Gastrocnemius medialis (tissue), 4 donors: ENCODE results near the gene KLK6. TPM values are rescaled to one million over a fixed set of nuclear protein-coding genes. Genes with fewer than 3 reads are reported as not detected.

Source experiments
- ATAC-seq, 2 donors: fragments of 150-250 bp; one replicate each; pipeline ENCODE4 v1.9.1; 2016
- DNase-seq, 2 donors: peaks; one replicate each; pipeline ENCODE4 v3.0.0-alpha.2; 2019
- H3K27ac ChIP-seq, 4 donors: fragments of 200-600 bp; sonication (generic); 1 replicate in 1 of 4; 2 replicates in 3 of 4; pipeline ENCODE4 v1.5.1; 2016 to 2018; ENCODE audit warnings: mild to moderate bottlenecking in 2 of 4, moderate library complexity in 1 of 4
- H3K27me3 ChIP-seq, 3 donors: fragments of 200-600 bp; sonication (generic) in 2 of 3; 1 replicate in 1 of 3; 2 replicates in 2 of 3; pipeline versions ENCODE4 v1.5.1 to v1.6.0; 2016 to 2019; ENCODE audit warnings: mild to moderate bottlenecking in 1 of 3, moderate library complexity in 1 of 3
- H3K36me3 ChIP-seq, 2 donors: fragments of 200-600 bp; sonication (generic) in 1 of 2; one replicate each; pipeline ENCODE4 v1.5.1; 2017 to 2018
- H3K4me1 ChIP-seq, 2 donors: fragments of 200-600 bp; sonication (generic) in 1 of 2; one replicate each; pipeline ENCODE4 v1.5.1; 2016 to 2017; ENCODE audit warnings: mild to moderate bottlenecking in 2 of 2
- H3K4me3 ChIP-seq, 4 donors: fragments of 200-600 bp; sonication (generic) in 3 of 4; 1 replicate in 1 of 4; 2 replicates in 3 of 4; pipeline ENCODE4 v1.5.1; 2016 to 2019; ENCODE audit warnings: mild to moderate bottlenecking in 2 of 4
- H3K9me3 ChIP-seq, 3 donors: fragments of 200-600 bp; sonication (generic) in 2 of 3; 1 replicate in 1 of 3; 2 replicates in 2 of 3; pipeline ENCODE4 v1.5.1; 2016 to 2019
- POLR2A ChIP-seq, 2 donors: fragments of 450-650 bp; IDR thresholded peaks; one replicate each; pipeline ENCODE4 v1.6.1; 2017; ENCODE audit warnings: antibody characterized with exemption in 2 of 2, mild to moderate bottlenecking in 2 of 2, moderate library complexity in 2 of 2
- in situ Hi-C, 4 donors: fragments of 200-750 bp; cut with MboI; loops; one replicate each; pipeline versions ENCODE4 v1.15.0 to v1.8.0; 2017; ENCODE audit warnings: low sequenced_read_pairs in 4 of 4
- intact Hi-C: fragments of 100-400 bp; cut with DNase I; formaldehyde crosslinking; loops from one replicate; pipeline ENCODE4 v1.15.1; 2023; ENCODE audit warnings: low total_unique reads
- total RNA-seq, 4 donors: library from RNA; depleted of rRNA; stranded (reverse); fragments of >200 nt; gene quantifications; one replicate each; pipeline versions ENCODE4 v1.1.0 to v1.2.3, GENCODE V29; 2016
- TF ChIP-seq, protein P1 (sequence below), 5 experiments: fragments of 450-650 bp in 3 of 5; fragments of 200-600 bp in 2 of 5; sonication (generic) in 2 of 5; IDR thresholded peaks in 4 of 5; conservative IDR thresholded peaks in 1 of 5; 1 replicate in 4 of 5; 2 replicates in 1 of 5; pipeline ENCODE4 v1.5.1; 2016 to 2019; ENCODE audit warnings: antibody characterized with exemption in 5 of 5, mild to moderate bottlenecking in 3 of 5, moderate library complexity in 3 of 5

Gene KLK6
- total RNA-seq, 4 donors from 2014 or later = not detected

DNA sequence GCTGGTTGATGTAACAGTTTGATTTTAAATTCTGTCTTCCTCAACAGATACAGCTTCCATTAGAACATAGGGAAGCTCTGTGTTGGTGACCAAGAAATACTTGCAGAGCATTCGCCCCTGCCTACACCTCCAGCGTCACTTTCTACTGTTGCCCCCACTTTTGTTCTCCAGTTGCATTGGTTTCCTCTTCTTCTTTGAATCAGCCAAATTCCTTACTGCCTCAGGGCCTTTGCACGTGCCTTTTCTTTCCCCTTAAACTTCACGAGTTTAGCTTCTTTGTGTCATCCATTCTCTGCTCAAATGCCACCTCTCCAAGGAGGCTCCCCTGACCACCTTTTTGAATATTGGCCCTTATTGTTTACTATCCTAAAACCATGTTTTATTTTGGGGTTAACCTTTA is 22.3 kb downstream of the KLK6 start:
- H3K27me3 ChIP-seq = no peaks in the 10 kb centered on the region
- no peaks in the 10 kb centered on the region for H3K36me3 ChIP-seq
- H3K4me3 ChIP-seq = no peak overlapping the region
- no peak for ATAC-seq
- no peak overlapping the region for H3K27ac ChIP-seq
- no peaks in the 10 kb centered on the region for H3K9me3 ChIP-seq
- TF ChIP-seq POLR2A (IDR thresholded peaks at IDR 0.05) = no peak
- TF ChIP-seq, protein P1, sequence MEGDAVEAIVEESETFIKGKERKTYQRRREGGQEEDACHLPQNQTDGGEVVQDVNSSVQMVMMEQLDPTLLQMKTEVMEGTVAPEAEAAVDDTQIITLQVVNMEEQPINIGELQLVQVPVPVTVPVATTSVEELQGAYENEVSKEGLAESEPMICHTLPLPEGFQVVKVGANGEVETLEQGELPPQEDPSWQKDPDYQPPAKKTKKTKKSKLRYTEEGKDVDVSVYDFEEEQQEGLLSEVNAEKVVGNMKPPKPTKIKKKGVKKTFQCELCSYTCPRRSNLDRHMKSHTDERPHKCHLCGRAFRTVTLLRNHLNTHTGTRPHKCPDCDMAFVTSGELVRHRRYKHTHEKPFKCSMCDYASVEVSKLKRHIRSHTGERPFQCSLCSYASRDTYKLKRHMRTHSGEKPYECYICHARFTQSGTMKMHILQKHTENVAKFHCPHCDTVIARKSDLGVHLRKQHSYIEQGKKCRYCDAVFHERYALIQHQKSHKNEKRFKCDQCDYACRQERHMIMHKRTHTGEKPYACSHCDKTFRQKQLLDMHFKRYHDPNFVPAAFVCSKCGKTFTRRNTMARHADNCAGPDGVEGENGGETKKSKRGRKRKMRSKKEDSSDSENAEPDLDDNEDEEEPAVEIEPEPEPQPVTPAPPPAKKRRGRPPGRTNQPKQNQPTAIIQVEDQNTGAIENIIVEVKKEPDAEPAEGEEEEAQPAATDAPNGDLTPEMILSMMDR (IDR thresholded peaks at IDR 0.05 in 4 of 5, conservative IDR thresholded peaks at IDR 0.05 in 1 of 5) = no peak
- intact Hi-C loops (loop anchor here (10.0 kb wide), 1 partner anchor 1758 kb away; no protein-coding TSS in a partner anchor), in situ Hi-C loops (no loop called here)
- H3K4me1 ChIP-seq = no peaks in the 10 kb centered on the region
- no peak for DNase-seq

DNA sequence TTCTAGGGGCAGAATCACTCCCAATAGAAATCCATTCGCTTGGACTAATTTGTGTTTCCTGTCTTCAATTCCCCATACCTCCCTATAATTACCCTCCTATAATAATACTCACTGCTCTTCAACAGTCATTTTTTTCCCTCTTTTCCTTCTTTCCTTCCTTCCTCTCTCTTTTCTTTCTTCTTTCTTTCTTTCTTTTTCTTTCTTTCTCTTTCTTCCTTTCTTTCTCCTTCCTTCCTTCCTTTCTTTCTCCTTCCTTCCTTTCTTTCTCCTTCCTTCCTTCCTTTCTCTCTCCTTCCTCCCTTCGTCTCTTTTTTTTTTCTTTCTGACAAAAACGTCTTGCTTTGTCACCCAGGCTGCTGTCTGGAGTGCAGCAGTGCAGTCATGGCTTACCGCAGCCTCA is 24.6 kb downstream of the KLK6 start:
- TF ChIP-seq, protein P1 (IDR thresholded peaks at IDR 0.05 in 4 of 5, conservative IDR thresholded peaks at IDR 0.05 in 1 of 5) = no peak
- no peak for TF ChIP-seq POLR2A (IDR thresholded peaks at IDR 0.05)
- DNase-seq (no peak), ATAC-seq (no peak)
- H3K36me3 ChIP-seq = no peaks in the 10 kb centered on the region
- intact Hi-C loops = loop anchor here (10.0 kb wide), 1 partner anchor 1760 kb away; no protein-coding TSS in a partner anchor
- H3K27me3 ChIP-seq = no peaks in the 10 kb centered on the region
- H3K9me3 ChIP-seq = no peaks in the 10 kb centered on the region
- H3K27ac ChIP-seq = no peak overlapping the region
- no peaks in the 10 kb centered on the region for H3K4me1 ChIP-seq
- in situ Hi-C loops = no loop called here
- no peak overlapping the region for H3K4me3 ChIP-seq

DNA sequence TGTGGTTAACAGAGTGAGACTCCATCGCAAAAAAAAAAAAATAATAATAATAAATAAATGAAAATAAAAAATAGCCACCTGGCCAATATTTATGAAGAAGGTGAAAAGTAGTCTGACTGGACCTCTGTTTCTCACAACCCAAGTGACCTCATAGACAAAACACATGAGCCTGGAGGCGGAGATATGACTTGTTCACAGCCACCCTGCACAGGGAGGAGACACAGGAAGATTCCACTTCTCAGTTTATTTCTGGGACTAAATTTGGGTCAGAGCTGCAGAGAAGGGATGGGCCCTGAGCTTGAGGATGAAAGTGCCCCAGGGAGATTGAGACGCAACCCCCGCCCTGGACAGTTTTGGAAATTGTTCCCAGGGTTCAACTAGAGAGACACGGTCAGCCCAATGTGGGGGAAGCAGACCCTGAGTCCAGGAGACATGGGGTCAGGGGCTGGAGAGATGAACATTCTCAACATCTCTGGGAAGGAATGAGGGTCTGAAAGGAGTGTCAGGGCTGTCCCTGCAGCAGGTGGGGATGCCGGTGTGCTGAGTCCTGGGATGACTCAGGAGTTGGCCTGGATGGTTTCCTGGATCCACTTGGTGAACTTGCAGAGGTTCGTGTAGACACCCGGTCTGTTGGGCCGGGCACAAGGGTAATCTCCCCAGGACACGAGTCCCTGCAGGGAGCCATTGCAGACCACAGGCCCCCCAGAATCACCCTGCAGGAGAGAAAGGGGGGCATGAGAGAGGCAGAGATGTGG is 26.1 kb downstream of the KLK6 start:
- TF ChIP-seq POLR2A (IDR thresholded peaks at IDR 0.05) = no peak
- TF ChIP-seq, protein P1 (IDR thresholded peaks at IDR 0.05 in 4 of 5, conservative IDR thresholded peaks at IDR 0.05 in 1 of 5) = no peak
- H3K4me3 ChIP-seq = no peak overlapping the region
- H3K4me1 ChIP-seq = no peaks in the 10 kb centered on the region
- no peaks in the 10 kb centered on the region for H3K9me3 ChIP-seq
- no peaks in the 10 kb centered on the region for H3K36me3 ChIP-seq
- no peak overlapping the region for H3K27ac ChIP-seq
- DNase-seq (no peak), ATAC-seq (no peak)
- H3K27me3 ChIP-seq = peaks cover 0 to 4% (median 0%) of the 10 kb centered on the region in 3 donors
- intact Hi-C loops = loop anchor here (10.0 kb wide), 1 partner anchor 1762 kb away; no protein-coding TSS in a partner anchor
- in situ Hi-C loops = no loop called here

DNA sequence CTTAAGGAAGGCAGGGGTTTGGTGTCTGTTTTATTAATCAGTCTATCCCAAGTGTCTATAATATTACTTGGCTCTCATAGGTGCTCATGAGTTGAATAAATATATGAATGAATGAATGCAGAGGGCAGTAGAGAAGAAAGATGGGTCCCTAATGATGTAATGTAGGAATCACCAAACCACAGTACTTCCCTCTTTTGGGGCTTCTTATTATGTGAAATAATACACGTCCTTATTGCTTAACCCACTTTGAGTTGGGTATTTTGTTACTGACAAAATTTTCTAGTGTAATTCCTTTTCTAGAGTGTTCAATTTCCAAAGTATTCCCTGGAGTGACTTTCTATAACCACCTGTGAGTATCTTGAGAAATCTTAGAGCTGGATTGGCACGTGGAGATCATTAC is 29.8 kb downstream of the KLK6 start:
- Histone ChIP-seq H3K36me3 (no peaks in the 10 kb centered on the region), H3K27me3 (peaks cover 0 to 4% (median 0%) of the 10 kb centered on the region in 3 donors), H3K4me3 (no peak overlapping the region), H3K9me3 (no peaks in the 10 kb centered on the region), H3K27ac (no peak overlapping the region), H3K4me1 (no peaks in the 10 kb centered on the region)
- intact Hi-C loops = no loop called here
- in situ Hi-C loops = no loop called here
- TF ChIP-seq POLR2A (IDR thresholded peaks at IDR 0.05) = no peak
- TF ChIP-seq, protein P1 (IDR thresholded peaks at IDR 0.05 in 4 of 5, conservative IDR thresholded peaks at IDR 0.05 in 1 of 5) = no peak
- no peak for DNase-seq
- ATAC-seq = no peak
